Activated naive CD4-positive, alpha-beta T cell (primary cell): Measurements from ENCODE around the gene GNAI3.

Experiments
- DNase-seq, 4 experiments: peaks; one replicate each; lab custom pipeline; 2025; lab: John Stamatoyannopoulos, UW

GNAI3 gene

DNA sequence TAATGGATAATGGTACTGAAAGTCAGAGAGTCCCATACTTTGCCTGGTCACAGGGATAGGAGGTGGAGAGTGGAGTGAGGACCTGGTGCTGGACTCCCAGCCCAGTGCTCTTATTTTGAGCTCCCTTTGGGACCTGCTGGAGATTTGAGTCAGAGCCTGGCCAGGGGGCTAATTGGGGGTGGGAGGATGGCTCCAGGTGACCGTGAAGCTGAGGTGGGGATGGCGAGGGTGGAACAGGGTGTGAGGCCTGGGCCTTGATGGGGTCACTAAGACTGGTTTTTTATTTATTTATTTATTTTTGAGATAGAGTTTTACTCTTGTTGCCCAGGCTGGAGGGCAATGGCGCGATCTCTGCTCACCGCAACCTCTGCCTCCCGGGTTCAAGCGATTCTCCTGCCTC lies 89.0 kb downstream of the GNAI3 start:
- no peak for DNase-seq

DNA sequence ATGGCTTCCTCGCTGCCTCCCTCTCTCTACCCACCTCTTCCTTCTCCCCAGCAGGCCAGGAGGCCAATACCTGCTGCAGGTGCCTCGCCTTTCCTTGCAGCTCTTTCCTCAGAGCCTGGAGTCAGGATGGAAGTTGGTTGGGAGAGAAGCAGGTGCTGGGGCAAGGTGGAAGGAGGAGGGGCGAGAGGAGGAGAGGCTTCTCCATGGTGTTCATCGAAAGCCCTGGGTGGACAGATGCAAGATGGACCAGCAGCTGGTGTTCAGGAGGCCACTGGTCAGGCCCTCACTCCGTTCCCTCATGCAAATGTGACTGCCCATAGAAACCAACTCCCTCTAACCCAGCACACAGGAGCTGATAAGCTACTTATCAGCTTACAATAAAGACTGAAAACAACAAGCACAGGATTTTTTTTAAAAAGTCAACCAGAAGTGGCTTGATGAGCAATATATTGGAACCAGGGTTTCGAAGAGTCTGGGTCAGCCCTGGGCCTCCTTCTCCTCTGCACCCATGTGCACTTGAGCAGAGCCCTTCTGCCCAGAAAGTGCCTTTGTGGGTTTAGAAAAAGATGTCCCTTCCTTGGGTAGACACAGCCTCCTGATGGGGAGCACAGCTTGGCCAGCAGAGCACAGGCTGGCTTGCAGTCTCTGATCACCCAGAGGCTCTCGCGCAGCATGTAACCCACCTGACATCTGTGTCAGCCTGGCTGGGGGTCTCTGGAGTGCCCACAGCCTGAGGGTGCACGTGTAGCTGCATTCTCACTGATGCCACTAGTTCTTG lies 90.8 kb downstream of the GNAI3 start:
- no peak for DNase-seq

DNA sequence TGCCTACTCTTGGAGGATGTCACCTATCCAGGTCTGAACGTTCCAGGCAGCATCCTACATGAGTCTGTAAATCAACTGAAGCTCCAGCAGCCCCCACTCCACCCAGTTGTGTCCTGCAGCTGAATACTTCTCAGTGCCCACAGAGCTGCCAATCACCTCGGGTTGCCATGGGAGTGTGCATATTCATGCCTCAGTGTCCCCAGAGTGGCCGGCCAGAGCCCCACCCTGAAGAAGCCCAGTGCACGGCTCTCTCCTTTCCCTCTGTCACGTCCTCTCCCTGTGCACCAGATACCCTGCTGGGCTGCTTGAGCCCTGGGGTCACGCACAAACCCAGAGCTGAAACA lies 91.4 kb downstream of the GNAI3 start:
- no peak for DNase-seq

DNA sequence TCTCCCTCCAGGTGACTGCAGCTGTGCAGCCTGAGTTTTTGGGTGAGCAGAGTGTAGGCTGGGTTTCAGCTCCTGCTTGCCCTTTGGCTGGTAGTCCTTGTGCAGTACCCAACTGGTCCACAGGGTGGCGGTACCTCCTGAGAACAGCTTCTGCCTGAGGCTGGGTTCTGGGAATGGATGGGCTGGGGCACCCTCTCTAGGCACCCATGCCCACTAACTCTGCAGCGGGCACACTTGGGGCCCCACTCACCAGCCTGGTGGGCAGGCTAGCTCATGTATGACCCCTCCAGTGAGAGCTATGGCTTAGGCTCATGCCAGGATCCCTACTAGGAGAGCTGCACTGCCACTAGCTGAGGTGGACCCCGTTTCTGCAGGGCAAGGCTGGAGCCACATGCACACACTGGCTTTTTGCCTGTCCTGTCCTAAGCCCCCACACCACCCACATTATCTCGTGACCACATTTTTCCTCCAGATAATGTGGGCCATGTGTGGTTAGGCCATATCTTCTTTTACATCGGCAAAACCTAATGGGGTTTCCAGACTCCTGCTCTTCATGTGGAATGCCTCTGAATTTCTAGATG lies 92.0 kb downstream of the GNAI3 start:
- DNase-seq = peak; percentile 83 to 95 (median 92)

- DNase-seq = no peak
Observed at GRCh38 chr1:109641078-109641740, 92.8 kb downstream of the GNAI3 start.

GRCh38 chr1:109641861-109642260 lies 93.4 kb downstream of the GNAI3 start:
- DNase-seq = no peak

GRCh38 chr1:109642626-109643025 lies 94.2 kb downstream of the GNAI3 start:
- DNase-seq = no peak

DNA sequence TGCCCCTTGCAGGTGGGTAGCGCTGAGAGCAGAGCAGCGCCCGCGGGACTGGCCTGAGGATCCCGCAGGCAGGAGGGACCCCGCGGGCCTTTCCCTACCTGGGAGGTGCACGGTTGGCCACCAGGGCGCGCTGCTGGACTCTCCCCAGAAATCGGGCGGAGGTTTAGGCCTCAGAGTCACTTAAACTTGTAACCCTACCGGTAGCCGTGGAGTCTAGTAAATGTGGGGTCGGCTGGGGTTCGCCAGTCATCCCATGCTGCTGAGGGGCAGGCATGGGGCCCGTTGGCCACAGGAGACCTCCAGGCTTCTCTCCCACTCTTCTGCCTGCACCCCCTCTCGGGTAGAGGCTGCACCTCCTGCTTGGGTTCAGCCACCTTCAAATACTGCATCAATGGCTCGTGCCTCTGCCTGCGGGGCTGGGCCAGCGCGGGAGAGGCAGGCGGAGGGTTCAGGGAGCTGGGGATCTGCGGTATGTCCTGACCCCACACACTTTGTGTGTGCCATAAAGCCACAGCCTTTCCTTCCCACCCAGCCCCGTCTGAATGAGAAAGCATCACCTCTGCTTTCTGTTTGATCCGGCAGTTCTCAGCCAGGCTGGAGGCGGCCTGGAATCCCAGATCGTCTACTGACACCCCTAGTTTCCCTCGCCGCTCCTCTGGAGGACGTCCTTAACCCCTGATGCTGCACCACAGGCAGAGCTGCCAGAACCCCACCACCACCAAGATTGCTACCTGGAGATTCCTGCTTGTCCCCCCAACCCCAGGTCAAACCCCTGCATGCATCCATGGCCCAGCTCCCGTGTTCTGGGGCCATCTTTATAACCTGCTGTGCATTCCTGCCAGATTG lies 95.2 kb downstream of the GNAI3 start:
- peak; percentile 82 to 91 (median 88) for DNase-seq

DNA sequence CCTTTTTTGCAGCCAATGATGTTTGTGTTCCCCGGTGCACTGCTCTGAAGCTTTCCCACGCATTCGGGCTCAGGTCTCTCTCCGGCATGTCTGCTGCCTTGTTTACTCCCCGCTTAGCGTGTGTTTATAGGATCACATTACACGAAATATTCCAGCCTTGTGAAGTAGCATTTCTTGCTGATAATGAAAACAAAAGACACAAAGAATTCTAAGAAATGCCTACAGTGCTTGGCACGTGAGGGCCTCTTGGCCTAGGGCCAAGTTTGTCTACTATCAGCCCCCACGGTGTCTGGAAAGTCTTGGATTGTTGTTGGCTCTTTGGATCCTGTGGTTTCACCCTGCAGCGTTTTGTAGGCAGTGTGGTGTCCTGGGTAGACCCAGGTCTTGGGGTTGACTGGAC lies 96.3 kb downstream of the GNAI3 start:
- no peak for DNase-seq

DNA sequence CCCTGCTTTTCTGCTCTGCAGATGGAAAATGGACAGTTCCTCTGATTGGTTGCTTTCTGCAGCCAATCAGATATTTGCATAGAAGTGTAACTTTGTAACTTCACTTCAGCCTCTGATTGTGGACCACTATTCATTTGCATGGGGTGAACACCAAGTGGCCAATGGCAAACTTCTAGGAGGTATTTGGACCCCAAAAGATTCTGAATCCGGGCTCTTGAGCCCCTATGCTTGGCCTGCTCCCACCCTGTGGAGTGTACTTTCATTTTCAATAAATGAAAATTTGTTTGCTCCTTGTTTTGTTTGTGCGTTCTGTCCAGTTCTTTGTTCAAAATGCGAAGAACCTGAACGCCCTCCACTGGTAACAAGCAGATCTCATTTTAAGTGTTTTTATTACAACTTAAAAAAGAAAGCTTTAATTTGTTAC lies 101.1 kb downstream of the GNAI3 start:
- no peak for DNase-seq

DNA sequence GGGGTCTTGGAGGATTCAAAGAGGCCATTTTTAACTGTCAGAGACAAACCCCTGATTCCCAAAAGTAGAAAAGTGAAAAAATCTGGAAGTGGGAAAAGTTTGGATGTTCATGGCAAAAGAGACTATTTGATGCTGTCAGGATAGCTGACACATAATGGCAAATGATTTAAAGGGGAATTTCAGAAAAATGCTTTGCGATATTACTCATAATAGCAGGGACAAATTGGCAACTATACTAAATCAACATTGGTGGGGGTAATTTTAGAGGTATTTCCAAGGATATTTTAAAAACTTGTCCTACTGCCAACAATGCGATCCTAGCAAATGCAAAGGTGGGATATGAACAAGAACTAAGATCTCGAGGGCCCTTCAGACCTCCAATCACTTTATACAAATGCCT lies 102.2 kb downstream of the GNAI3 start:
- DNase-seq = no peak

GRCh38 chr1:109652402-109652801 lies 104.0 kb downstream of the GNAI3 start:
- DNase-seq = no peak

- DNase-seq = no peak
Observed at GRCh38 chr1:109653306-109653705, 104.9 kb downstream of the GNAI3 start.

DNA sequence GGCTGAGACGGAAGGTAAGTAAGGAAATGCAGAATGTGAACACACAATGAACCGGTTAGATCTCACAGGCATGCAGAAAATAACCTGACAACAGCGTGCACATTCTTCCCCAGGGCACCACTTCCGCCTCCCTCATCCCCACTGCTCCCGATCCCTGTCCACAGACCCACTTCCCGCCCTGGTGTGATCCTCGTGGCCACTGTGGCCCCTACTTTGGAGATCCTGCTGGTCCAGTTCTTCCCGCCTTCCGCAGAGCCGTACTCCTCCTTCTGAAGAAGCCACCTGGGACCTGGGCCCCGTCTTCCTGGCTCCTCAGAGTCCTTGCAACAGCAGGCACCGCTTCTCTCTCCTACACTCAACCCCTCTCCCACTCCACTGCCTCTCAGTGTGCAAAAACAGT lies 106.1 kb downstream of the GNAI3 start:
- no peak for DNase-seq

DNA sequence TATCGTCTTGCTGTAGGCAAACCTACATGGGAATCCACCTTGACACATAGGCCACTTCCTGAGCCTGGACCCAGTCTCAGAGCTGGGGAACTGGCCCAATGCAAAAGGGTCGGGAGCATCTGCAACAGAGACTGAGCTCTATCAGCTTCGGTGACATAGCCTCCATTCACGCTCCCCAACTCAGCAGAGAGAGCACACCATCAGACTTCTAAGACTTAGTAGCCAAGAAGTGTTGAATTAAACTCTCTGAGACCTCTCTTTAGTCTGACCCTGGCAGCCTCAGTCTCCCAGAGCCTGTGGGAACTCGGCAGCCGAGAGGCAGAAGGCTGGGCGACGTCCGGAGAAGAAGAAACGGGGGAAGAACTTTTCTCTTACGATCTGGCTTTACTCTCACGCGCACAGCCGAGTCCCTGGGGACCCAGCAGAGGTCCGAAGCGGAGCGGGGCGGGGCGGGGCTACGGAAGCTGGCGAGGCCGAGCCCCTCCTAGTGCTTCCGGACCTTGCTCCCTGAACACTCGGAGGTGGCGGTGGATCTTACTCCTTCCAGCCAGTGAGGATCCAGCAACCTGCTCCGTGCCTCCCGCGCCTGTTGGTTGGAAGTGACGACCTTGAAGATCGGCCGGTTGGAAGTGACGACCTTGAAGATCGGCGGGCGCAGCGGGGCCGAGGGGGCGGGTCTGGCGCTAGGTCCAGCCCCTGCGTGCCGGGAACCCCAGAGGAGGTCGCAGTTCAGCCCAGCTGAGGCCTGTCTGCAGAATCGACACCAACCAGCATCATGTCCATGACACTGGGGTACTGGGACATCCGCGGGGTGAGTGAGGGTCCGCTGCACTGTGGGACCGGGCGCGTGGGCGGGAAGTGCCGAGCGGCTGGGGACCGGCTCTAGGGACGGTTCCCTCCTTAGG lies 107.5 kb downstream of the GNAI3 start, which contains the start of gene GSTM4:
Gene GSTM4 (plus strand): TSS at position 485 of the 905 bp plus-strand sequence. CDS start 291 bp downstream, at position 776.
- peak in 3 of 4 experiments; percentile 16 to 52 (median 21) for DNase-seq

GRCh38 chr1:109657395-109657794 lies 109.0 kb downstream of the GNAI3 start:
- no peak for DNase-seq

DNA sequence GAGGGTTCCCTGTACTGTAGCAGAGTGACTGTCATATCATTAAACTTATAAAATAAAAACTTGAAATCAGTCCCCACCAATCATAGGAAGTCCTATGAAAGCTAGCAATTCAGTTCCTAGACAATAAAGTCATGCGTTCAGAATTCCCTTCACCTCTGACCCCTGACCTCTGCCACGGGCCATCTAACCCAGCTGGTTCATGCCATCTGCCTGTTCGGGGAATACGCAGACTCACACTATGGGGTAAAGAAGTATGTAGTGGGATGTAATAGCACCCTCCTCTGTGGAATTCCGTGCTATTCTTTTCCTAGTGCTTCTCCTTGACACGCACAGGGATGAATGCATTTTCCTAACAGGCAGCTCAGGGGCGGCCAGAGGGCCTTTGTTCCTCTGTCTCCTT lies 109.6 kb downstream of the GNAI3 start:
- DNase-seq = no peak

GRCh38 chr1:109658533-109659042 lies 110.2 kb downstream of the GNAI3 start:
- DNase-seq = no peak

GRCh38 chr1:109659145-109659544 lies 110.7 kb downstream of the GNAI3 start:
- DNase-seq = no peak

DNA sequence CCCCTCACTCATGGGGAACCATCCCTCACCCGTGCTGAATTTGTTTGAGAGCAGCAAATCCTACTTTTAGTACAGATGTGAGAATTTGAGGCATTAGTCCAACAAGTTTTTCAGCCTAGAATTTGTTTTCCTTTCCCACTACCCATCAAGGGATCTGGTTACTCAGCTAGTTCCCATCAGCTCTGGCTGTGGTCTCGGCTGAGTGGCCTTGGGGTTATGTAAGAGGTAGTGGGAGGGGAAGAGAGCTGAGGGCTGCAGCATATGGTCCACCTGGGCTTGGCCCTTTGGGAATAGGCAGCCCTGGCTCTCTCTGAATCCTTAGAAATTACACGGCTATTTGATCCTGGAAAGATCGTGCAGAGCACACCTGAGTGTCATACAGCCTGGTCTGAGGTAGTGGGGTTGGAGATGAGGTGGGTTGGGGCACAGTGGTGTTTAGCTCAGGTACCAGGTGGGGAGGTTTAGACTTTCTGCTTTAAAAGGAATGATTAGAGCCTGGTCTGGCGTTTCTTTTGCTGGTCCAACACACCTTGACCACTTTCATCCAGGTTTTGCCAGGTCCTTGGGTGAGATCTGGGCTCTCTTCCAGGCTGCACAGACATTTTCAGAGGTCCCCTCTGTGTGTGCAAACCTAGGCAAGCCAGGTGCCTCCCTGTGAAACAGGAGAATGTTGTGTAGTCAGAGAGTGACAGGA lies 111.7 kb downstream of the GNAI3 start:
- DNase-seq = no peak
